Embryonic facial prominence (tissue), 1 donor: ENCODE data around the gene ITGA8.
"Not testable (repeated sequence)": the region's sequence is repeated elsewhere in the genome, so short reads cannot be mapped to it uniquely, and the experiment has no call there.

Experiments
- DNase-seq: peaks from one replicate; pipeline ENCODE4 v3.0.0-alpha.2; 2016; ENCODE audit errors: extremely low spot score

The ITGA8 gene

DNA sequence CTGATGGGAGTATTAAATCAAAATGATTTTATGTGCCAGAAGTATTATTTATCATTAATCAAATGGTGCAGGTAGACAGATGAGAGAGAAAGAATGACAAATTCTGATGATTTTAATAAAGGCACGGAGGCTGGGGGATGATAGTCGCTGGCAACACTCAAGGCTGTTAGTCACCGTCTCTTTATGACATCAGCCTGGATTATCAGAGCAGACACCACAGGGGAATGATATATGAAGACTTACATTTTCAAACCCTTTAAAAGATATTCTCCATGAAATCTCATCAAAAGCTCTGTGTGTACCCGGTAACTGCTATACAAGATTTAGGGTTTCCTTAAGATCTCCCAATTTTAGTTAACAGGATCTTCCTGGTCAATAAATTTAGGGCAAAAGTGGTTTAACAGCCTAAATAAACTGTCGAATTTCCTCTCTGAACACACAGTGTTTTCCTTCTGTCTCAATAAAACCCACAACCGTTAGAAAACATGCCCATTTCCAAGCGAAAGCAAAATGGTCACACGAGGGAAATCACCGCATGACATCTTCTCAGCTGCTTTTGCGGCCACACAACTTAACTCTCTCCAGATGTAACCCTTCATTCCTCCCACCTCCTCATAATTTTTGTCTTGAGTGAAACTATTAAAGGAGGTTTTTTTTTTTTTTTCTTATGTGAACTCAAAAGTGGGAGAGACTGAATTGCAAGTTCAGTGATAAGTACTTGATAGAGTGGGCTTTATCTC is 215.5 kb downstream of the ITGA8 start:
- DNase-seq: no peak

- no peak for DNase-seq
These were observed 224.7 kb downstream of the ITGA8 start for GRCh38 chr10:15494850-15495506.

- DNase-seq: no peak
These were observed 227.7 kb downstream of the ITGA8 start for GRCh38 chr10:15491856-15492642.

DNA sequence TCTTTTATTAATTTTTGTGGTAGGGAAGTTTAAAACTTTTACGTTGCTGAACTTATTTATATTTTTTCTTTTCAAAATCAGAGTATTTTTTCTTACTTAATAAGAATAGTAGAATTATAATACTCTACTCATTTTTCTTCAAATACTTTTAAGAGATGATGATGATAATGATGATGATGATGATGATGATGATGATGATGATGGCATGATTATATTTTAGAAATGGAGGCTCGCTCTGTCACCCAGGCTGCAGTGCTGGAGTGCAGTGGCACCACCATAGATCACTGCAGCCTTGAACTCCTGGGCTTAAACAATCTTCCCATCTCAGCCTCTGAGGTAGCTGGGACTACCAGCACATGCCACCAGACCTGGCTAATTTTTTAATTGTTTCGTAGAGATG is 230.3 kb downstream of the ITGA8 start:
- DNase-seq: no peak

GRCh38 chr10:15487376-15487775 is 232.3 kb downstream of the ITGA8 start:
- DNase-seq: no peak

DNA sequence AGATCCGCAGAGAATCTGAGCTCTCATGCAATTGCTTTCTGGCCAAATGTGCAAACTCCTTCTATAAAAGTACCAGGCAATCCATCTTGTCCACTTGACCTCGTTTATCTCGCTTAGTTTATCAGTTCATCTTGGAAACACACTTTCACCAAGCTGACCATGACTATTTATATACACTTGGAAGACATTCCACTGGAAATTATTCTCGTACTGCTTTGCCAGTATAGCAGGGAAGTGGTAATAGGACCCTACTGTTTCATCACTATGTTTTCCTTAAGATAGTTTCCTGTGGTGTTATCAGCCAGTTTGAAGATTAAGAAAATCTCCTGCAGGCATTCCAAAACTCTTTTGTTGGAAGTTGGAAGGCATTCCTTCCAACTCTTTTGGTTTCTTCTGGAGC is 233.3 kb downstream of the ITGA8 start:
- DNase-seq: no peak

GRCh38 chr10:15485684-15486316 is 233.9 kb downstream of the ITGA8 start:
- no peak for DNase-seq

DNA sequence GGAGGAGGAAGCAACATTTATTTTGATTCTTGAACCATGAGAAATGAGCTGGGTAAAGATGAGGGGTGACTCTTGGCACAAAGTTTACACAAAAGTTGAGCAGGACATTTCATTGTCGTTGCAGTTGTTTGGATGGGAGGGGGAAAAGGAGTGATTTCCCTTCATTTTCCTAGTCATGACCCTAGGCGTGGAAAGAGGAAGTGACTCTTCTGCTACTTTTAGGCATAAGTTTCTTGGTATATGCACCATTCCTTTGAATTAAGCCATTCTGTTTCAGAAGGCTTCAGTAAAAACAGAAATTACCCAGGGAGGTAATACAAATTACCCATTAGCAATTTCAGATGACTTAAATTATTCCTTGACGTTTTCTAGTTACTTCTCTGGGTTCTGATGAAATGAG is 234.7 kb downstream of the ITGA8 start:
- DNase-seq: no peak

DNA sequence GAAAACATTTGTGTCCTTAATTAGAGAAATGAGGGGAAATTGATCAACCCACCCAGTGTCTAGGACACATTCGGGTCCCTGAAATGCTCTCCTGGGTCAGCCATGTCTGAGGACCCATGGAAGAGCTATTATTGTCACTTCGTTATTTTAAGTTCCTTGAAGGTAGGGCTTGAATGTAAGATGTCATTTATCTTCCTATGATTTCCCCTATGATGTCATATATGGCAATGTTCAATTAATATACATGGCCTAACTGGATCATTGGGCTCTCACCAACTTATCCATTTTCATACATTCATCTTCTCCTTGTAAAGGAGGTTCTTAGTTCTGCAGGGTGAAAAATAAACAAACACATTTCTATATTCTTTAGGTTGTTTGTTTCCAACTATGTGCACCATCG is 235.6 kb downstream of the ITGA8 start:
- DNase-seq: no peak

- no peak for DNase-seq
These were observed 236.3 kb downstream of the ITGA8 start for GRCh38 chr10:15483215-15484075.

- DNase-seq: no peak
These were observed 237.6 kb downstream of the ITGA8 start for GRCh38 chr10:15482156-15482555.

DNA sequence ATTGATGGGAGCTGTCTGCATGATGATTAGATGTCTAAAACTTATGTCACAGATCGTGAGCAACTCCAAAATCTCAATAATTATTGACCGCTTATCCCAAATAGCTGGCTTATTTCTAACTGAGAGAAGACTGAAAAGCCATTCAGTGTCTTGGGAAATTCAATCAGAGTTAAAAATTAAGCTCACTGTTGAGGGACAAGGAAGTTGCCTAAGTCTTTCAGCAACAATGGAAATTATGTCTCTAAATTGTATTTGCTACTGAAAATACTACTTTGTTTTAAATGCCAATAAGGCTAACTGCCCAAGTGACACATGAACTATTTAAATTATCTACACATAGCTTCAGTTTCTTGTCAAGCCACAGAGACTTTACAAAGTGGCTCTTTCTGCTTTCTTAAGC is 240.8 kb downstream of the ITGA8 start:
- no peak for DNase-seq

- no peak for DNase-seq
These were observed 241.3 kb downstream of the ITGA8 start for GRCh38 chr10:15478429-15478828.

- DNase-seq: no peak
These were observed 243.4 kb downstream of the ITGA8 start for GRCh38 chr10:15476337-15476736.

DNA sequence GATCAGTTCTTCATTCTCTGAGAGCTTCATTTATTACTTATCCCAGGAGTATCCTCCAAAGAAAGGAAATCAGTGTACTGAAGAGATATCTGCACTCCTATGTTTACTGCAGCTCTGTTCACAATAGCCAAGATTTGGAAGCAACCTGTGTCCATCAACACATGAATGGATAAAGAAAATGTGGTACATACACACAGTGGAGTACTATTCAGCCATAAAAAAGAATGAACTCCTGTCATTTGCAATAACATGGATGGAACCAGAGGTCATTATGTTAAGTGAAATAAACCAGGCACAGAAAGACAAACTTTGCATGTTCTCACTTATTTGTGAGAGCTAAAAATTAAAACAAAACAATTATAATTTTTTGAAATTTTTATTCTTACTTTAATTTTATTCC is 244.3 kb downstream of the ITGA8 start:
- not testable (repeated sequence) for DNase-seq

GRCh38 chr10:15474671-15475070 is 245.1 kb downstream of the ITGA8 start:
- DNase-seq: no peak

DNA sequence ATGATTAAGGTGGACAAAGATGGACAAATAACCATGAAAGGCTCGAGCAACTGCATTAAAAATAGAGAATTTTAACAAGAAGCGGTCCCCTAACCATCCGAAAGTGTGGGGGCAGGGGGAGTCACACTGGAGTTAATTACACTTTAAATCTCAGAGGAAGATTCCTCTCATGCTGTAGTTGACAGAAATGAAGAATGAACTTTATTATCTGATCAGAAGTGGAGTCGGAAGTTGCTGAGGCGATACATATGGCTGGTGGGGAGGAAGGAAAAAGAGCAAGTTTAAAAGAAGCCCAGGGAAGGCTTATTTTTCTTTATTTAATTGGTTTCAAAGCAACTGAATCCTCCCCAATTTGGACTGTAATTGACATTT is 246.3 kb downstream of the ITGA8 start:
- DNase-seq: no peak

GRCh38 chr10:15472431-15473395 is 247.0 kb downstream of the ITGA8 start:
- DNase-seq: no peak

- no peak for DNase-seq
These were observed 247.7 kb downstream of the ITGA8 start for GRCh38 chr10:15472008-15472407.

DNA sequence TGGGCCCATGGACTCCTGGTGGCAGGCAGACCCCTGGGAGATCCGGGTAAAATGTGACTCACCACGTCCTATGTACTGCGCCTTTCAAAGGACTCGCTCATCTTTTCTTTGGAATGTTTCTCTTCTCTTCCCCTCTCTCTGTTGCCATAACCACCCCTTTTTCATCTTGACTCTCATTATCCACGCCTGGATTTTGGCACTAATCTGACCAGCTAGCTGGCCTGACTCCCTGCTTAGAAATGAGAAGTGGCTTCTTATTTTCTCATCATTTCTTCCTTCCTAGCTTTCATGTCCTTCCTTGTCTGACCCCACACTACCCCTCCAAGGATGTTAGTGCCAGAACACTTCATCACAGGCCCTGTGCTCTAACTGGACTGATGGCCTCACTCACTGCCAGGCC is 250.6 kb downstream of the ITGA8 start:
- no peak for DNase-seq
